ENCODE data around the gene PTCH2.
"Not testable (repeated sequence)": the region's sequence is repeated elsewhere in the genome, so short reads cannot be mapped to it uniquely, and the experiment has no call there.

The PTCH2 gene

GRCh38 chr1:44802306-44803061 is 40.6 kb downstream of the PTCH2 start:
- DNase-seq (ENCODE audit: low read depth), result no peak

GRCh38 chr1:44801491-44802305 is 41.4 kb downstream of the PTCH2 start:
- DNase-seq (ENCODE audit: low read depth), result no peak

- peak; percentile 87 for DNase-seq (ENCODE audit: low read depth)
Observed at GRCh38 chr1:44799770-44800584, 43.1 kb downstream of the PTCH2 start, which contains the start of gene PLK3. TSS of gene PLK3 (plus strand) at chr1:44800377. CDS start at chr1:44800464, 87 bp downstream.

- no peak for DNase-seq (ENCODE audit: low read depth)
Observed at GRCh38 chr1:44798481-44799365, 44.3 kb downstream of the PTCH2 start.

GRCh38 chr1:44797886-44798285 is 45.2 kb downstream of the PTCH2 start:
- not testable (repeated sequence) for DNase-seq (ENCODE audit: low read depth)

GRCh38 chr1:44792736-44793502 is 50.1 kb downstream of the PTCH2 start:
- DNase-seq (ENCODE audit: low read depth), result no peak

GRCh38 chr1:44790968-44791801 is 51.9 kb downstream of the PTCH2 start:
- no peak for DNase-seq (ENCODE audit: low read depth)

- no peak for DNase-seq (ENCODE audit: low read depth)
Observed at GRCh38 chr1:44788120-44788860, 54.8 kb downstream of the PTCH2 start, which contains the start of gene BEST4. TSS of gene BEST4 (minus strand) at chr1:44788170. CDS start at chr1:44787705, 465 bp downstream.

- DNase-seq (ENCODE audit: low read depth), result no peak
Observed at GRCh38 chr1:44787506-44787905, 55.5 kb downstream of the PTCH2 start.

- DNase-seq (ENCODE audit: low read depth), result no peak
Observed at GRCh38 chr1:44786841-44787426, 56.1 kb downstream of the PTCH2 start.

- DNase-seq (ENCODE audit: low read depth), result no peak
Observed at GRCh38 chr1:44786138-44786840, 56.8 kb downstream of the PTCH2 start.

- no peak for DNase-seq (ENCODE audit: low read depth)
Observed at GRCh38 chr1:44785501-44786137, 57.4 kb downstream of the PTCH2 start.

- DNase-seq (ENCODE audit: low read depth), result no peak
Observed at GRCh38 chr1:44785029-44785380, 58.0 kb downstream of the PTCH2 start.

- no peak for DNase-seq (ENCODE audit: low read depth)
Observed at GRCh38 chr1:44784094-44785028, 58.7 kb downstream of the PTCH2 start.

- DNase-seq (ENCODE audit: low read depth), result no peak
Observed at GRCh38 chr1:44783697-44784093, 59.4 kb downstream of the PTCH2 start.

GRCh38 chr1:44780583-44781121 is 62.4 kb downstream of the PTCH2 start:
- DNase-seq (ENCODE audit: low read depth), result no peak
